EH (cell line): Measurements from ENCODE around the gene DYRK3.
"Not testable (repeated sequence)": the region's sequence is repeated elsewhere in the genome, so short reads cannot be mapped to it uniquely, and the experiment has no call there.

Experiments
- DNase-seq: peaks from one replicate; pipeline ENCODE4 v3.0.0-alpha.2; 2015; ENCODE audit warnings: low read depth

The DYRK3 gene

GRCh38 chr1:206635080-206635977 lies at the start of gene DYRK3:
DYRK3 (plus strand) TSS chr1:206635536; CDS start chr1:206635704, 168 bp downstream.
- DNase-seq = peak; percentile 94

GRCh38 chr1:206586501-206587445 lies 48.6 kb upstream of the DYRK3 start:
- DNase-seq = no peak

- no peak for DNase-seq
Measured at GRCh38 chr1:206587904-206588303, 47.4 kb upstream of the DYRK3 start.

GRCh38 chr1:206588492-206588891 lies 46.8 kb upstream of the DYRK3 start:
- DNase-seq = peak; percentile 20

- peak; percentile 97 for DNase-seq
Measured at GRCh38 chr1:206589206-206589605, 46.1 kb upstream of the DYRK3 start.

- DNase-seq = peak; percentile 83
Measured at GRCh38 chr1:206590025-206590758, 45.1 kb upstream of the DYRK3 start.

GRCh38 chr1:206591226-206591625 lies 44.1 kb upstream of the DYRK3 start:
- no peak for DNase-seq

- DNase-seq = no peak
Measured at GRCh38 chr1:206591696-206592095, 43.6 kb upstream of the DYRK3 start.

- DNase-seq = no peak
Measured at GRCh38 chr1:206593351-206593925, 41.9 kb upstream of the DYRK3 start.

GRCh38 chr1:206595581-206596318 lies 39.6 kb upstream of the DYRK3 start:
- DNase-seq = no peak

- no peak for DNase-seq
Measured at GRCh38 chr1:206596319-206596666, 39.0 kb upstream of the DYRK3 start.

GRCh38 chr1:206600527-206600926 lies 34.8 kb upstream of the DYRK3 start:
- peak; percentile 14 for DNase-seq

GRCh38 chr1:206604861-206605260 lies 30.5 kb upstream of the DYRK3 start:
- no peak for DNase-seq

GRCh38 chr1:206606867-206607266 lies 28.5 kb upstream of the DYRK3 start:
- DNase-seq = peak; percentile 40

GRCh38 chr1:206608108-206608698 lies 27.1 kb upstream of the DYRK3 start:
- DNase-seq = peak; percentile 53

GRCh38 chr1:206609229-206609991 lies 25.9 kb upstream of the DYRK3 start:
- no peak for DNase-seq

GRCh38 chr1:206612129-206612876 lies 23.0 kb upstream of the DYRK3 start, which contains the start of gene EIF2D:
EIF2D (minus strand) TSS chr1:206612465; CDS start chr1:206612342, 123 bp downstream.
- DNase-seq = peak; percentile 94

GRCh38 chr1:206626396-206626795 lies 8.9 kb upstream of the DYRK3 start:
- not testable (repeated sequence) for DNase-seq

- no peak for DNase-seq
Measured at GRCh38 chr1:206628916-206629315, 6.4 kb upstream of the DYRK3 start.
